NCI-H2196 (cell line): ENCODE results near the gene MCEE.
"Not testable (repeated sequence)": the region's sequence is repeated elsewhere in the genome, so short reads cannot be mapped to it uniquely, and the experiment has no call there.

ENCODE experiments used
- DNase-seq: peaks from one replicate; lab custom pipeline; 2025; ENCODE audit not compliant: unreplicated experiment; lab: John Stamatoyannopoulos, UW

The MCEE gene

GRCh38 chr2:71130152-71130904, at the start of gene MCEE, which contains the start of gene MPHOSPH10:
Gene MCEE (minus strand): TSS chr2:71130229. CDS start chr2:71130219, 10 bp downstream.
Gene MPHOSPH10 (plus strand): TSS chr2:71130634. CDS start chr2:71130666, 32 bp downstream.
- peak; percentile 77 for DNase-seq

- peak; percentile 32 for DNase-seq
Observed at GRCh38 chr2:71178836-71179235, 48.8 kb upstream of the MCEE start.

GRCh38 chr2:71174207-71174606, 44.2 kb upstream of the MCEE start:
- no peak for DNase-seq

GRCh38 chr2:71173096-71173495, 43.1 kb upstream of the MCEE start:
- no peak for DNase-seq

- DNase-seq, result no peak
Observed at GRCh38 chr2:71166812-71167211, 36.8 kb upstream of the MCEE start.

- peak; percentile 1 for DNase-seq
Observed at GRCh38 chr2:71157124-71157793, 27.2 kb upstream of the MCEE start.

GRCh38 chr2:71156573-71156972, 26.5 kb upstream of the MCEE start:
- DNase-seq, result no peak

GRCh38 chr2:71155846-71156245, 25.8 kb upstream of the MCEE start:
- no peak for DNase-seq

GRCh38 chr2:71154798-71155197, 24.8 kb upstream of the MCEE start:
- DNase-seq, result no peak

GRCh38 chr2:71154279-71154678, 24.2 kb upstream of the MCEE start:
- DNase-seq, result no peak

GRCh38 chr2:71153585-71154224, 23.7 kb upstream of the MCEE start:
- no peak for DNase-seq

GRCh38 chr2:71151620-71152019, 21.6 kb upstream of the MCEE start:
- no peak for DNase-seq

- DNase-seq, result no peak
Observed at GRCh38 chr2:71150082-71150816, 20.2 kb upstream of the MCEE start.

GRCh38 chr2:71148506-71149063, 18.6 kb upstream of the MCEE start:
- DNase-seq, result no peak

- no peak for DNase-seq
Observed at GRCh38 chr2:71143782-71144181, 13.8 kb upstream of the MCEE start.

- no peak for DNase-seq
Observed at GRCh38 chr2:71136174-71136573, 6.1 kb upstream of the MCEE start.

GRCh38 chr2:71133603-71134002, 3.6 kb upstream of the MCEE start:
- DNase-seq, result no peak

GRCh38 chr2:71131387-71132166, 1.5 kb upstream of the MCEE start:
- not testable (repeated sequence) for DNase-seq

GRCh38 chr2:71130905-71131244, 846 bp upstream of the MCEE start:
- DNase-seq, result no peak

- no peak for DNase-seq
Observed at GRCh38 chr2:71129902-71130151, 202 bp downstream of the MCEE start.
